Erythroblast (primary cell): Measurements from ENCODE around the gene HS3ST4.

Source experiments
- GATA1 ChIP-seq: IDR thresholded peaks from 2 replicates; pipeline ENCODE4 v1.6.1; 2011; ENCODE audit warnings: low read depth, mild to moderate bottlenecking, control low read depth, low read length, moderate library complexity
- POLR2A ChIP-seq: IDR thresholded peaks from 2 replicates; pipeline ENCODE4 v1.6.1; 2011; ENCODE audit warnings: mild to moderate bottlenecking, low read length

GRCh38 chr16:25951999-25952398 is 260.2 kb downstream of the HS3ST4 start:
- TF ChIP-seq GATA1: no peak
- TF ChIP-seq POLR2A: no peak
